B cell (primary cell): Measurements from ENCODE around the gene CD200. TPM values are rescaled to one million over a fixed set of nuclear protein-coding genes. Genes with fewer than 3 reads are reported as not detected.
A peak's percentile ranks its signal among the peaks of the same experiment; 100 is the strongest.

Experiments used
- ATAC-seq: fragments of 200-7000 bp; cut with Tn5 transposase; one replicate; pipeline ENCODE4 v1.10.0; 2021; ENCODE audit warnings: low read depth, mild to moderate bottlenecking, moderate number of reproducible peaks, moderate library complexity
- CTCF ChIA-PET: fragments of 350-600 bp; sonication (Branson Sonifier 250); formaldehyde crosslinking; loops from one replicate; lab custom pipeline; 2021; ENCODE audit warnings: antibody characterized with exemption, inconsistent platforms; lab: Charles Lee
- POLR2A ChIA-PET: fragments of 350-600 bp; sonication (Branson Sonifier 250); formaldehyde crosslinking; loops from one replicate; lab custom pipeline; 2021; ENCODE audit warnings: antibody characterized with exemption; lab: Charles Lee
- DNase-seq: peaks from one replicate; pipeline ENCODE4 v3.0.0; 2013
- H2AFZ ChIP-seq: 2 replicates; pipeline ENCODE4 v1.6.1; 2012; ENCODE audit warnings: mild to moderate bottlenecking, low read depth, low read length; ENCODE audit not compliant: insufficient read depth, poor library complexity, severe bottlenecking
- H3K27ac ChIP-seq, 2 donors: 1 replicate in 1 of 2; 2 replicates in 1 of 2; pipeline ENCODE4 v1.5.1; 2012 to 2013; ENCODE audit warnings: low read length in 2 of 2, mild to moderate bottlenecking in 2 of 2, moderate library complexity in 1 of 2
- H3K27me3 ChIP-seq, 4 experiments: fragments of 200-600 bp in 1 of 4; sonication (generic) in 1 of 4; replicated peaks in 1 of 4; 1 replicate in 2 of 4; 2 replicates in 2 of 4; pipeline versions ENCODE4 v1.6.1 to v1.7.0; 2013 to 2016; ENCODE audit warnings: low read length in 3 of 4, mild to moderate bottlenecking in 2 of 4, mixed read lengths in 1 of 4, moderate library complexity in 1 of 4; ENCODE audit not compliant: insufficient read depth in 4 of 4, control insufficient read depth in 3 of 4; ENCODE audit errors: control extremely low read depth in 1 of 4
- H3K36me3 ChIP-seq, 2 experiments: replicated peaks in 1 of 2; 1 replicate in 1 of 2; 2 replicates in 1 of 2; pipeline versions ENCODE4 v1.6.1 to v1.7.1; 2013; ENCODE audit warnings: low read length in 1 of 2; ENCODE audit not compliant: insufficient read depth in 2 of 2, control insufficient read depth in 1 of 2; ENCODE audit errors: control extremely low read depth in 1 of 2, extremely low read depth in 1 of 2
- H3K4me1 ChIP-seq, 2 donors: fragments of 200-600 bp in 1 of 2; sonication (generic) in 1 of 2; 1 replicate in 1 of 2; 2 replicates in 1 of 2; pipeline versions ENCODE4 v1.5.1 to v1.6.1; 2013 to 2017; ENCODE audit warnings: low read length in 2 of 2; ENCODE audit not compliant: control insufficient read depth in 2 of 2, insufficient read depth in 2 of 2
- H3K4me2 ChIP-seq: replicated peaks from 2 replicates; pipeline ENCODE3; 2012; ENCODE audit warnings: mild to moderate bottlenecking, low read depth, low read length; ENCODE audit not compliant: poor library complexity, severe bottlenecking
- H3K4me3 ChIP-seq, 5 experiments: fragments of 200-600 bp in 1 of 5; sonication (generic) in 1 of 5; 1 replicate in 3 of 5; 2 replicates in 2 of 5; pipeline versions ENCODE4 v1.5.1 to v1.7.0; 2011 to 2016; ENCODE audit warnings: low read length in 4 of 5, mild to moderate bottlenecking in 4 of 5, low read depth in 2 of 5, control low read depth in 1 of 5, moderate library complexity in 1 of 5; ENCODE audit not compliant: insufficient read depth in 1 of 5; ENCODE audit errors: control extremely low read depth in 1 of 5, extremely low read depth in 1 of 5
- H3K79me2 ChIP-seq: fragments of 200-600 bp; sonication (generic); one replicate; pipeline ENCODE4 v1.6.0; 2016; ENCODE audit warnings: low read length; ENCODE audit not compliant: control insufficient read depth, insufficient read depth
- H3K9ac ChIP-seq: fragments of 200-600 bp; sonication (generic); 2 replicates; pipeline ENCODE4 v1.6.1; 2017; ENCODE audit warnings: mild to moderate bottlenecking, low read length, moderate library complexity
- H3K9me3 ChIP-seq, 3 donors: one replicate each; pipeline versions ENCODE4 v1.6.1 to v1.7.1; 2013; ENCODE audit warnings: low read length in 2 of 3; ENCODE audit not compliant: control insufficient read depth in 2 of 3, insufficient read depth in 1 of 3; ENCODE audit errors: control extremely low read depth in 1 of 3
- H4K20me1 ChIP-seq: 2 replicates; pipeline ENCODE4 v1.6.0; 2012; ENCODE audit warnings: mild to moderate bottlenecking, low read length; ENCODE audit not compliant: insufficient read depth, control insufficient read depth, poor library complexity, severe bottlenecking
- H3K27ac Mint-ChIP-seq: one replicate; pipeline ENCODE4 v1.8.0; 2021; ENCODE audit warnings: mixed read lengths
- H3K27me3 Mint-ChIP-seq: one replicate; pipeline ENCODE4 v1.8.0; 2021; ENCODE audit warnings: mixed read lengths
- H3K4me1 Mint-ChIP-seq: one replicate; pipeline ENCODE4 v1.8.0; 2021; ENCODE audit warnings: mixed read lengths
- H3K4me3 Mint-ChIP-seq: one replicate; pipeline ENCODE4 v1.8.0; 2021; ENCODE audit warnings: mixed read lengths
- H3K9me3 Mint-ChIP-seq: one replicate; pipeline ENCODE4 v1.8.0; 2022; ENCODE audit warnings: mixed read lengths; ENCODE audit not compliant: insufficient read depth
- EZH2 ChIP-seq: IDR thresholded peaks from 2 replicates; pipeline ENCODE4 v1.6.1; 2012; ENCODE audit warnings: borderline replicate concordance, low read depth, mild to moderate bottlenecking, moderate library complexity, low read length; ENCODE audit not compliant: insufficient read depth, poor library complexity, severe bottlenecking
- WGBS: methylation state at CpG from one replicate; pipeline ENCODE4 v1.1.5; 2013; ENCODE audit warnings: missing lambda C conversion rate; ENCODE audit not compliant: insufficient coverage; 5-methylcytosine and 5-hydroxymethylcytosine counted together
- intact Hi-C: fragments of 100-400 bp; cut with micrococcal nuclease; formaldehyde crosslinking; loops from one replicate; pipeline ENCODE4 v1.10.0; 2022
- polyA plus RNA-seq: library from polyadenylated mRNA; depleted of rRNA; stranded (reverse); fragments of >200 nt; gene quantifications from 2 replicates; pipeline ENCODE4 v1.2.3, GENCODE V29; 2012
- total RNA-seq, 2 donors: library from RNA; stranded (reverse); fragments of 120-200 nt in 1 of 2; gene quantifications; 1 replicate in 1 of 2; 2 replicates in 1 of 2; pipeline versions ENCODE4 v1.2.3 to v1.2.4, GENCODE V29; 2013 to 2022
- TF ChIP-seq, protein P1 (sequence below): fragments of 200-600 bp; IDR thresholded peaks from one replicate; pipeline ENCODE4 v1.8.0; 2022; ENCODE audit warnings: antibody characterized with exemption, mild to moderate bottlenecking

CD200 gene
- total and polyA plus RNA-seq, 2 donors (not counting 1 experiment from before 2014, with no cell fraction given) = 35.0 to 49.9 TPM

DNA sequence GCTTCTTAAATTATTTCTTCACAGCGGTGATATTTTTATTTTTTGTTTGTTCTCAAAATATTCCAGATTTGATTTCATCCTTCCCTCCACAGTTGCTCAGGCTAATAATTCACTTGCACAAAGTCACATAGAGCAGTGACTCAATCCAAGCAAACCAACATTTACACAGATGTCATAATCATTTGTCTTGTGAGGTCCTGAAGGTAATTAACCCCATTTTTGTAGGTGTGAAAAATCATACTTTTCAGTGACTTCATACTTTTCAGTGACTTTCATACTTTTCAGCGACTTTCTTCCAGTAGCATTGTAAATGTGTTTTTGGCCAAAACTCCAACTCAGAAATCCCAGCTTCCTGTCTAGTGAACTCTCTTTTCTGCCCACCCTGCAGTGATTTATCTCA, 32.1 kb downstream of the CD200 start:
- ChIA-PET POLR2A (interaction anchor here (0.7 kb wide), 1 partner anchor 31 kb away, joined by 3 read pairs; no protein-coding TSS in a partner anchor), CTCF (interaction anchor here (0.8 to 1.5 kb wide), 2 partner anchors 31 to 255 kb away, joined by 3 to 6 read pairs; no protein-coding TSS in a partner anchor)
- Mint-ChIP-seq H3K4me3 (peak overlapping the region; percentile 65), H3K9me3 (no peaks in the 10 kb centered on the region), H3K27ac (peak overlapping the region; percentile 67), H3K27me3 (no peaks in the 10 kb centered on the region), H3K4me1 (peaks cover 26% of the 10 kb centered on the region)
- H3K27me3 ChIP-seq = no peaks in the 10 kb centered on the region
- H3K9me3 ChIP-seq = no peaks in the 10 kb centered on the region
- peak overlapping the region; percentile 64 for H3K4me2 ChIP-seq
- H2AFZ ChIP-seq = peak overlapping the region; percentile 44
- H3K9ac ChIP-seq = peak overlapping the region; percentile 36
- H3K4me1 ChIP-seq = peaks cover 20 to 22% of the 10 kb centered on the region in 2 donors
- no CpG with 5 or more reads among the region's 2 CpGs for WGBS
- H3K36me3 ChIP-seq = peaks cover 0 to 35% of the 10 kb centered on the region in 2 experiments
- intact Hi-C loops = no loop called here
- no peak for ATAC-seq
- no peaks in the 10 kb centered on the region for H4K20me1 ChIP-seq
- no peaks in the 10 kb centered on the region for H3K79me2 ChIP-seq
- H3K27ac ChIP-seq = peak overlapping the region; percentile 52 to 70
- TF ChIP-seq EZH2 = no peak
- TF ChIP-seq, protein P1, sequence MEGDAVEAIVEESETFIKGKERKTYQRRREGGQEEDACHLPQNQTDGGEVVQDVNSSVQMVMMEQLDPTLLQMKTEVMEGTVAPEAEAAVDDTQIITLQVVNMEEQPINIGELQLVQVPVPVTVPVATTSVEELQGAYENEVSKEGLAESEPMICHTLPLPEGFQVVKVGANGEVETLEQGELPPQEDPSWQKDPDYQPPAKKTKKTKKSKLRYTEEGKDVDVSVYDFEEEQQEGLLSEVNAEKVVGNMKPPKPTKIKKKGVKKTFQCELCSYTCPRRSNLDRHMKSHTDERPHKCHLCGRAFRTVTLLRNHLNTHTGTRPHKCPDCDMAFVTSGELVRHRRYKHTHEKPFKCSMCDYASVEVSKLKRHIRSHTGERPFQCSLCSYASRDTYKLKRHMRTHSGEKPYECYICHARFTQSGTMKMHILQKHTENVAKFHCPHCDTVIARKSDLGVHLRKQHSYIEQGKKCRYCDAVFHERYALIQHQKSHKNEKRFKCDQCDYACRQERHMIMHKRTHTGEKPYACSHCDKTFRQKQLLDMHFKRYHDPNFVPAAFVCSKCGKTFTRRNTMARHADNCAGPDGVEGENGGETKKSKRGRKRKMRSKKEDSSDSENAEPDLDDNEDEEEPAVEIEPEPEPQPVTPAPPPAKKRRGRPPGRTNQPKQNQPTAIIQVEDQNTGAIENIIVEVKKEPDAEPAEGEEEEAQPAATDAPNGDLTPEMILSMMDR = no peak
- no peak overlapping the region for H3K4me3 ChIP-seq
- DNase-seq = no peak

GRCh38 chr3:112365636-112366035, 32.7 kb downstream of the CD200 start:
- Histone ChIP-seq H3K4me3 (no peak overlapping the region), H2AFZ (no peak overlapping the region), H3K27ac (peak overlapping the region in 1 of 2 donors; percentile 70), H3K9me3 (no peaks in the 10 kb centered on the region), H4K20me1 (no peaks in the 10 kb centered on the region), H3K4me1 (peaks cover 20 to 22% of the 10 kb centered on the region in 2 donors), H3K79me2 (no peaks in the 10 kb centered on the region), H3K36me3 (peaks cover 0 to 35% of the 10 kb centered on the region in 2 experiments), H3K9ac (no peak overlapping the region), H3K4me2 (peak overlapping the region; percentile 5), H3K27me3 (no peaks in the 10 kb centered on the region)
- intact Hi-C loops = no loop called here
- DNase-seq (no peak), ATAC-seq (no peak)
- POLR2A ChIA-PET = no interaction called here
- WGBS = 94% methylated on average over 2 of the region's 3 CpGs
- CTCF ChIA-PET = no interaction called here
- Mint-ChIP-seq H3K27me3 (no peaks in the 10 kb centered on the region), H3K4me3 (peak overlapping the region; percentile 65), H3K27ac (peak overlapping the region; percentile 67), H3K4me1 (peaks cover 26% of the 10 kb centered on the region), H3K9me3 (no peaks in the 10 kb centered on the region)
- TF ChIP-seq EZH2 = no peak
